IMR-90 (cell line): ENCODE results near the gene NUDT8. TPM values are rescaled to one million over a fixed set of nuclear protein-coding genes. Genes with fewer than 3 reads are reported as not detected.

Experiments used
- ATAC-seq: fragments of 200-7000 bp; cut with Tn5 transposase; 2 replicates; pipeline ENCODE4 v1.9.1; 2020; ENCODE audit warnings: low read depth, mild to moderate bottlenecking, moderate library complexity
- BruUV-seq: library from RNA; stranded (reverse); fragments of 400-500 nt; replicated peaks from 2 replicates; lab custom pipeline; 2021; lab: Mats Ljungman, UMichigan
- CTCF ChIA-PET: fragments of 300-600 bp; formaldehyde crosslinking; extraction: SDS; loops from one replicate; lab custom pipeline; 2021; ENCODE audit warnings: antibody characterized with exemption; lab: Yijun Ruan, JAX
- POLR2A ChIA-PET: fragments of 300-600 bp; sonication (Branson Sonifier 250); formaldehyde crosslinking; loops from one replicate; lab custom pipeline; 2022; ENCODE audit warnings: antibody characterized with exemption; ENCODE audit not compliant: unreplicated experiment; lab: Charles Lee
- DNase-seq: peaks from one replicate; pipeline ENCODE4 v3.0.0; 2013
- H2AFZ ChIP-seq: replicated peaks from 2 replicates; pipeline ENCODE3; 2013; ENCODE audit warnings: low read length, mild to moderate bottlenecking; ENCODE audit not compliant: poor library complexity
- H2AK5ac ChIP-seq: 2 replicates; pipeline ENCODE4 v1.6.1; 2013; ENCODE audit warnings: low read depth, low read length, inconsistent platforms
- H2AK9ac ChIP-seq: replicated peaks from 2 replicates; pipeline ENCODE3; 2013; ENCODE audit warnings: mild to moderate bottlenecking, low read depth, low read length, moderate library complexity; ENCODE audit not compliant: poor library complexity
- H2BK120ac ChIP-seq: 2 replicates; pipeline ENCODE4 v1.6.1; 2013; ENCODE audit warnings: low read depth, low read length, inconsistent platforms
- H2BK15ac ChIP-seq: 3 replicates; pipeline ENCODE4 v1.6.1; 2013; ENCODE audit warnings: low read depth, low read length, inconsistent platforms
- H2BK20ac ChIP-seq: 2 replicates; pipeline ENCODE4 v1.6.1; 2013; ENCODE audit warnings: low read depth, mild to moderate bottlenecking, inconsistent platforms, low read length, moderate library complexity
- H2BK5ac ChIP-seq: 2 replicates; pipeline ENCODE4 v1.6.1; 2013; ENCODE audit warnings: mild to moderate bottlenecking, low read depth, low read length, inconsistent platforms; ENCODE audit not compliant: poor library complexity, severe bottlenecking
- H3K14ac ChIP-seq: replicated peaks from 2 replicates; pipeline ENCODE4 v1.6.1; 2013; ENCODE audit warnings: low read depth, low read length, inconsistent platforms
- H3K18ac ChIP-seq: 2 replicates; pipeline ENCODE4 v1.6.1; 2013; ENCODE audit warnings: low read depth, low read length, control low read depth
- H3K23ac ChIP-seq: 2 replicates; pipeline ENCODE4 v1.6.1; 2013; ENCODE audit warnings: low read depth, low read length, inconsistent platforms
- H3K27ac ChIP-seq: 2 replicates; pipeline ENCODE4 v1.5.1; 2013; ENCODE audit warnings: mild to moderate bottlenecking, control low read depth, low read length; ENCODE audit not compliant: insufficient read depth
- H3K27me3 ChIP-seq: 2 replicates; pipeline ENCODE4 v1.6.1; 2013; ENCODE audit warnings: low read length; ENCODE audit not compliant: control insufficient read depth, insufficient read depth
- H3K36me3 ChIP-seq: 2 replicates; pipeline ENCODE4 v1.6.1; 2013; ENCODE audit warnings: low read length, mixed read lengths; ENCODE audit not compliant: control insufficient read depth, insufficient read depth
- H3K4ac ChIP-seq: 2 replicates; pipeline ENCODE4 v1.6.1; 2013; ENCODE audit warnings: low read depth, low read length, inconsistent platforms
- H3K4me1 ChIP-seq: 2 replicates; pipeline ENCODE4 v1.6.1; 2013; ENCODE audit warnings: low read length, mixed read lengths; ENCODE audit not compliant: control insufficient read depth, insufficient read depth
- H3K4me2 ChIP-seq: 2 replicates; pipeline ENCODE4 v1.6.1; 2013; ENCODE audit warnings: low read depth, mild to moderate bottlenecking, control low read depth, low read length, moderate library complexity
- H3K4me3 ChIP-seq: 2 replicates; pipeline ENCODE4 v1.5.1; 2013; ENCODE audit warnings: low read depth, mild to moderate bottlenecking, control low read depth, low read length, moderate library complexity; ENCODE audit not compliant: insufficient read depth
- H3K56ac ChIP-seq: 2 replicates; pipeline ENCODE4 v1.6.1; 2013; ENCODE audit warnings: low read length, inconsistent platforms; ENCODE audit not compliant: insufficient read depth; ENCODE audit errors: extremely low read depth
- H3K79me1 ChIP-seq, 2 experiments: 2 replicates each; pipeline ENCODE4 v1.6.1; 2013; ENCODE audit warnings: low read length in 2 of 2, inconsistent platforms in 1 of 2, low read depth in 1 of 2
- H3K9ac ChIP-seq: 2 replicates; pipeline ENCODE4 v1.6.1; 2013; ENCODE audit warnings: low read depth, low read length, control low read depth
- H3K9me1 ChIP-seq: 2 replicates; pipeline ENCODE4 v1.6.1; 2013; ENCODE audit warnings: low read length, inconsistent platforms; ENCODE audit not compliant: insufficient read depth
- H3K9me3 ChIP-seq: 2 replicates; pipeline ENCODE4 v1.6.1; 2013; ENCODE audit warnings: low read length; ENCODE audit not compliant: control insufficient read depth, insufficient read depth
- H4K20me1 ChIP-seq: 2 replicates; pipeline ENCODE4 v1.6.1; 2013; ENCODE audit warnings: low read length, inconsistent platforms; ENCODE audit not compliant: insufficient read depth
- H4K5ac ChIP-seq: 2 replicates; pipeline ENCODE4 v1.6.1; 2013; ENCODE audit warnings: mild to moderate bottlenecking, low read depth, low read length, control low read depth
- H4K8ac ChIP-seq, 2 experiments: 2 replicates each; pipeline ENCODE4 v1.6.1; 2013; ENCODE audit warnings: low read depth in 2 of 2, low read length in 2 of 2, control low read depth in 1 of 2, inconsistent platforms in 1 of 2
- H4K91ac ChIP-seq: 2 replicates; pipeline ENCODE4 v1.6.1; 2013; ENCODE audit warnings: low read depth, low read length, inconsistent platforms; ENCODE audit not compliant: insufficient read depth
- BHLHE40 ChIP-seq: fragments of 150-350 bp; IDR thresholded peaks from 2 replicates; pipeline ENCODE4 v1.6.1; 2016; ENCODE audit warnings: mild to moderate bottlenecking, low read depth, low read length
- CHD1 ChIP-seq: IDR thresholded peaks from 2 replicates; pipeline ENCODE4 v1.6.1; 2012; ENCODE audit warnings: low read depth, low read length, improper control_type of control experiment
- FOS ChIP-seq: fragments of 150-350 bp; IDR thresholded peaks from 2 replicates; pipeline ENCODE4 v1.6.1; 2016; ENCODE audit warnings: low read depth, low read length
- MAFK ChIP-seq: IDR thresholded peaks from 2 replicates; pipeline ENCODE4 v1.6.1; 2012; ENCODE audit warnings: low read depth, low read length, improper control_type of control experiment
- MAZ ChIP-seq: IDR thresholded peaks from 2 replicates; pipeline ENCODE4 v1.6.1; 2012; ENCODE audit warnings: low read depth, mild to moderate bottlenecking, low read length, improper control_type of control experiment, moderate library complexity, borderline replicate concordance
- MXI1 ChIP-seq: IDR thresholded peaks from 2 replicates; pipeline ENCODE4 v1.6.1; 2012; ENCODE audit warnings: low read depth, mild to moderate bottlenecking, low read length, moderate library complexity, borderline replicate concordance
- NFE2L2 ChIP-seq: fragments of 150-350 bp; IDR thresholded peaks from 2 replicates; pipeline ENCODE4 v1.6.1; 2016; ENCODE audit warnings: low read depth, mild to moderate bottlenecking, low read length
- POLR2A ChIP-seq: IDR thresholded peaks from 2 replicates; pipeline ENCODE4 v1.6.1; 2012; ENCODE audit warnings: mild to moderate bottlenecking, low read depth, low read length
- RCOR1 ChIP-seq: IDR thresholded peaks from 2 replicates; pipeline ENCODE4 v1.6.1; 2012; ENCODE audit warnings: mild to moderate bottlenecking, low read length, improper control_type of control experiment; ENCODE audit not compliant: insufficient replicate concordance
- RFX5 ChIP-seq: IDR thresholded peaks from 2 replicates; pipeline ENCODE4 v1.8.0; 2012; ENCODE audit warnings: low read depth, mild to moderate bottlenecking, low read length, moderate library complexity
- SMC3 ChIP-seq: fragments of 150-350 bp; IDR thresholded peaks from 2 replicates; pipeline ENCODE4 v1.6.1; 2016; ENCODE audit warnings: low read depth, mild to moderate bottlenecking, antibody characterized with exemption, low read length, moderate library complexity
- WGBS, 2 experiments: methylation state at CpG; one replicate each; pipeline versions ENCODE4 v1.1.5 to v1.1.7; 2013; ENCODE audit warnings: missing lambda C conversion rate in 2 of 2; ENCODE audit not compliant: insufficient read length in 1 of 2; ENCODE audit errors: extremely low coverage in 2 of 2; 5-methylcytosine and 5-hydroxymethylcytosine counted together
- dilution Hi-C: fragments of 300-500 bp; cut with HindIII; formaldehyde crosslinking; loops from one replicate; pipeline ENCODE4 v1.14.3; 2018; ENCODE audit warnings: low sequenced_read_pairs; ENCODE audit not compliant: unreplicated experiment
- in situ Hi-C: fragments of 300-500 bp; cut with MboI; formaldehyde crosslinking; loops from 3 replicates; pipeline ENCODE4 v1.14.3; 2019; ENCODE audit warnings: low sequenced_read_pairs, inconsistent platforms, mixed read lengths
- intact Hi-C: fragments of 100-400 bp; cut with micrococcal nuclease; formaldehyde crosslinking; loops from 2 replicates; pipeline ENCODE4 v1.10.0; 2022
- polyA plus RNA-seq, 3 experiments: library from polyadenylated mRNA; depleted of rRNA; stranded (reverse); fragments of >200 nt; gene quantifications; 2 replicates each; pipeline ENCODE4 v1.2.3, GENCODE V29; 2012; ENCODE audit warnings: low replicate concordance in 1 of 3
- total RNA-seq: library from RNA; depleted of rRNA; stranded (reverse); fragments of >200 nt; gene quantifications from 2 replicates; pipeline ENCODE4 v1.2.3, GENCODE V29; 2012
- TF ChIP-seq, protein P1 (sequence below): fragments of 150-350 bp; IDR thresholded peaks from 2 replicates; pipeline ENCODE4 v1.6.1; 2017; ENCODE audit warnings: mild to moderate bottlenecking, antibody characterized with exemption, low read length, low read depth
- TF ChIP-seq, protein P2 (sequence below): conservative IDR thresholded peaks from 2 replicates; pipeline ENCODE4 v1.5.1; 2012; ENCODE audit warnings: mild to moderate bottlenecking, low read depth, low read length, improper control_type of control experiment
- TF ChIP-seq, protein P3 (sequence below): fragments of 150-350 bp; IDR thresholded peaks from 2 replicates; pipeline ENCODE4 v1.6.1; 2016; ENCODE audit warnings: low read depth, mild to moderate bottlenecking, low read length, moderate library complexity, borderline replicate concordance

The NUDT8 gene
- total and polyA plus RNA-seq, 2 of the 4 experiments (the other 2 are of a cell fraction), result 1.4 to 2.5 TPM

DNA sequence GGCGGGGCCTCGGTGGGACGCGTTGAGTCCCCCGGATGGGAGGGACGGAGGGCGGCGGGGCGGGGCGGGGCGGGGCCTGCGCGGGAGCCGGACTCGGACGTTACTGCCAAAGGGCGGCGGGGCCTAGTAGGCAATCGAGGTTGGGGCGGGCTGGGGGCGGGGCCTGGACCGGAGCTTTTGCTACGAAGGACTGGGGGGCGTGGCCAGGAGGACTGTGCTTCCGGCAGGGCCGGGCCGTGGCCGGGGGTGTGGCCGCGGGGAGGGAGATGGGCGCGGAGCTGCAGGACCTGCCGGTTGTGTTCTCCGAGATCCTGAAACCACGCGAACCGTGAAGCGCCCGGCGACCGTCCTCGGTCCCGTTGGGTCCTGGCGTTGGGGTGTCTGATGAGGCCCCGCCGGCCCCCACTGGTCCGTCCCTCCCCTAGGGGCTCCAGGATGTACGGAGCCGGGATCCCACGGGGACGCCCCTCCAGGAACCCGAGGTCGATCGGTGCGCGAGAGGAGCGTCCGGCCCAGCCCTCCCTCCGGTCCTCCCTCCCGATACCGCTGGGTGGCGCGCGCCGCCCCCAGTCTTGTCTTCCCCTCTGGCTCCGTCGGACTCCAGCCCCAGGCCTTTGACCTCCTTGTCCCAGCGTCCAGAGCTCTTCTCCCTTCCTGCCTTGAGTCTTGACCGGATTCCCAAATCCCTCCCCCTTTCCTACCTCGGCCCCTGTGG is 648 bp upstream of the NUDT8 start:
- peak overlapping the region; percentile 91 for H2AK9ac ChIP-seq
- peaks cover 4% of the 10 kb centered on the region; the same call in 1 of the 2 replicates for H3K9me1 ChIP-seq
- in situ Hi-C loops (no loop called here), dilution Hi-C loops (no loop called here), intact Hi-C loops (no loop called here)
- H2AFZ ChIP-seq, result peak overlapping the region; percentile 100
- H3K4ac ChIP-seq, result peak overlapping the region; percentile 70
- 0 out of 2 replicates have a peak, but pooled peaks cover 3% of the 10 kb centered on the region for H3K4me1 ChIP-seq
- peak; percentile 94 for DNase-seq
- no peak overlapping the region for H2BK5ac ChIP-seq
- BruUV-seq, result no TSS peak
- peak overlapping the region; percentile 70; the same call in 1 of the 2 replicates for H4K91ac ChIP-seq
- H3K79me1 ChIP-seq, result no peaks in the 10 kb centered on the region
- H3K9ac ChIP-seq, result peak overlapping the region; percentile 75
- CTCF ChIA-PET, result interaction anchor here (0.6 to 2.0 kb wide), 8 partner anchors 11 to 61 kb away, joined by 3 to 7 read pairs (median 4); no protein-coding TSS in a partner anchor
- peak overlapping the region; percentile 89 for H3K4me2 ChIP-seq
- peak overlapping the region; percentile 52; the same call in 1 of the 2 replicates for H4K5ac ChIP-seq
- H4K20me1 ChIP-seq, result no peaks in the 10 kb centered on the region
- POLR2A ChIA-PET, result no interaction called here
- no peak overlapping the region for H3K18ac ChIP-seq
- H3K56ac ChIP-seq, result no peak overlapping the region
- H2BK120ac ChIP-seq, result no peak overlapping the region
- H3K23ac ChIP-seq, result peak overlapping the region; percentile 56; the same call in 1 of the 2 replicates
- peak overlapping the region; percentile 74 to 80; a peak in 2 of 4 replicates for H4K8ac ChIP-seq
- H3K27me3 ChIP-seq, result peaks cover 4% of the 10 kb centered on the region; the same call in 1 of the 2 replicates
- H2AK5ac ChIP-seq, result peak overlapping the region; percentile 46; the same call in 1 of the 2 replicates
- WGBS, 2 experiments, result 1% methylated on average over 46 of the region's 70 CpGs; no CpG with 5 or more reads in 1 of the 2 experiments
- H3K14ac ChIP-seq, result peak overlapping the region; percentile 73
- ATAC-seq, result peak; percentile 90
- no peaks in the 10 kb centered on the region for H3K9me3 ChIP-seq
- peak overlapping the region; percentile 88 for H3K4me3 ChIP-seq
- H2BK15ac ChIP-seq, result no peak overlapping the region
- no peak overlapping the region for H2BK20ac ChIP-seq
- peak overlapping the region; percentile 61 for H3K27ac ChIP-seq
- no peaks in the 10 kb centered on the region for H3K36me3 ChIP-seq
- TF ChIP-seq MAFK, result no peak
- TF ChIP-seq FOS, result no peak
- TF ChIP-seq, protein P1, sequence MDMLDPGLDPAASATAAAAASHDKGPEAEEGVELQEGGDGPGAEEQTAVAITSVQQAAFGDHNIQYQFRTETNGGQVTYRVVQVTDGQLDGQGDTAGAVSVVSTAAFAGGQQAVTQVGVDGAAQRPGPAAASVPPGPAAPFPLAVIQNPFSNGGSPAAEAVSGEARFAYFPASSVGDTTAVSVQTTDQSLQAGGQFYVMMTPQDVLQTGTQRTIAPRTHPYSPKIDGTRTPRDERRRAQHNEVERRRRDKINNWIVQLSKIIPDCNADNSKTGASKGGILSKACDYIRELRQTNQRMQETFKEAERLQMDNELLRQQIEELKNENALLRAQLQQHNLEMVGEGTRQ, result no peak
- no peak for TF ChIP-seq NFE2L2
- TF ChIP-seq, protein P2, sequence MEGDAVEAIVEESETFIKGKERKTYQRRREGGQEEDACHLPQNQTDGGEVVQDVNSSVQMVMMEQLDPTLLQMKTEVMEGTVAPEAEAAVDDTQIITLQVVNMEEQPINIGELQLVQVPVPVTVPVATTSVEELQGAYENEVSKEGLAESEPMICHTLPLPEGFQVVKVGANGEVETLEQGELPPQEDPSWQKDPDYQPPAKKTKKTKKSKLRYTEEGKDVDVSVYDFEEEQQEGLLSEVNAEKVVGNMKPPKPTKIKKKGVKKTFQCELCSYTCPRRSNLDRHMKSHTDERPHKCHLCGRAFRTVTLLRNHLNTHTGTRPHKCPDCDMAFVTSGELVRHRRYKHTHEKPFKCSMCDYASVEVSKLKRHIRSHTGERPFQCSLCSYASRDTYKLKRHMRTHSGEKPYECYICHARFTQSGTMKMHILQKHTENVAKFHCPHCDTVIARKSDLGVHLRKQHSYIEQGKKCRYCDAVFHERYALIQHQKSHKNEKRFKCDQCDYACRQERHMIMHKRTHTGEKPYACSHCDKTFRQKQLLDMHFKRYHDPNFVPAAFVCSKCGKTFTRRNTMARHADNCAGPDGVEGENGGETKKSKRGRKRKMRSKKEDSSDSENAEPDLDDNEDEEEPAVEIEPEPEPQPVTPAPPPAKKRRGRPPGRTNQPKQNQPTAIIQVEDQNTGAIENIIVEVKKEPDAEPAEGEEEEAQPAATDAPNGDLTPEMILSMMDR, result peak; percentile 67
- no peak for TF ChIP-seq CHD1
- TF ChIP-seq BHLHE40, result no peak
- peak; percentile 75; the same call in 1 of the 2 replicates for TF ChIP-seq MAZ
- TF ChIP-seq RCOR1, result no peak
- TF ChIP-seq SMC3, result peak; percentile 47
- peak; percentile 60; the same call in 1 of the 2 replicates for TF ChIP-seq POLR2A
- peak; percentile 69; the same call in 1 of the 2 replicates for TF ChIP-seq MXI1
- TF ChIP-seq, protein P3, sequence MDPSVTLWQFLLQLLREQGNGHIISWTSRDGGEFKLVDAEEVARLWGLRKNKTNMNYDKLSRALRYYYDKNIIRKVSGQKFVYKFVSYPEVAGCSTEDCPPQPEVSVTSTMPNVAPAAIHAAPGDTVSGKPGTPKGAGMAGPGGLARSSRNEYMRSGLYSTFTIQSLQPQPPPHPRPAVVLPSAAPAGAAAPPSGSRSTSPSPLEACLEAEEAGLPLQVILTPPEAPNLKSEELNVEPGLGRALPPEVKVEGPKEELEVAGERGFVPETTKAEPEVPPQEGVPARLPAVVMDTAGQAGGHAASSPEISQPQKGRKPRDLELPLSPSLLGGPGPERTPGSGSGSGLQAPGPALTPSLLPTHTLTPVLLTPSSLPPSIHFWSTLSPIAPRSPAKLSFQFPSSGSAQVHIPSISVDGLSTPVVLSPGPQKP, result no peak
- TF ChIP-seq RFX5, result no peak
